Measurements from ENCODE around the gene CHST2.
A peak's percentile ranks its signal among the peaks of the same experiment; 100 is the strongest.

CHST2 gene

DNA sequence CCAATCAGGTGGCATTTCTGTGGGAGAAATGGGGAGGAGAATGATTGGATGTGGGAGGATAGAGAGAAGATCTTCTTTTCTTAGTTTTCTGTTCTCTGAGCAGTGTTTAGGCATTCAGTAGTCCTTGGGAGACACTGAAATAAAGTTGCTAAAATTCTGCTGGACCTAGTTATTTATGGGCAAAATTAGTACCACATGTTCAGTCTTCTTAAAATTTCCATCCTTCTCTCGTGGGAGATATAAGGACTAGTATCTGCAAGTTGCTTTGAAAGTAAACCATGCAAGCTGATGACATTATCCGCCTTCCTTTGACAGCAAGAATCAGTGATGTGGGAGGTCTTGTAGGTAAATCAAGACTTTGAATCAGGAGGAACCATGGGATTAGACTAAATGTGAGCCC lies 19.9 kb upstream of the CHST2 start:
- DNase-seq: no peak

DNA sequence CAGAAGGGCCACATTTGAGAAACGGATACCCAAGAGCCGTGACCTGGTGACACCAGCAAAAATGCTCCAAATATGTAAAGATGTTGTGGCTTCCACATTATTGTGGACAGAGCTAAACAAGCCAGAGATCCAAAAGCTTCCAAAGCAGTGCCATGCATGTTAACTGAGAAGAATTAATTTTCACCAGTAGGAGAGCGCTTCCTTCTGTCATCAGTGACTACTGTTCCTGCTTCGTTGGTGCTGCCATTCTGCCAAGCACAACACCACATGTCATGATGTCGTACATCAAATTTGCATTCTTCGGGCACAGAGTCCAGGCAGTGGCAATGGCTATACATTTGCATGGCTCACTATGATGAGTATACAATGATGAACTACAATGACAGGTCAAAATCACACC lies 19.1 kb upstream of the CHST2 start:
- DNase-seq: no peak

DNA sequence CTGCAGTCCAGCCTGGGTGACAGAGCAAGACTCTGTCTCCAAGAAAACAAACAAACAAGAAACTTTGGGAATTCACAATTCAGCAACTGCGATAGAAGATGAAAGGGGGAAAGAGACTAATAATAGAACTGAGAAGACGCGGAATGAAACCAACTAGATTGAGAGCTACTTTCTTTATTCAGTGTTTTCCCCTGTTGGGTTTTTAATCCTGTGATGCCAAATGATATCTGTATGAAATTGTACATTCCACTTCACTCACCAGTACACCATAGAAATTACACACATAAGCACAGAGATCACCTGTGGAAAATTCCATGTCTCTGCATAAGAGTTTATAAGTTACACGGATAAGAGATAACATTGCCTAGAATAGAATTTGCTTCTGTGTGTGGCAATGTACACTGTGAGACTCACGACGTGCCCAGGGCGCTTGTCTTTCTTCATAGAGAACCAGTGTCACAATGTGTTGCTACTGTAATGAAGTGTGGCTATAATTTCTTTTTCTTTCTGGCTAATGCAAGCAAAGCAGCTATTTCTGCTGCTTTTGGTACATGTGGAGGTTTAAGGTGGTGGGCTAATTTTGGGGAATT lies 17.7 kb upstream of the CHST2 start:
- DNase-seq: no peak

DNA sequence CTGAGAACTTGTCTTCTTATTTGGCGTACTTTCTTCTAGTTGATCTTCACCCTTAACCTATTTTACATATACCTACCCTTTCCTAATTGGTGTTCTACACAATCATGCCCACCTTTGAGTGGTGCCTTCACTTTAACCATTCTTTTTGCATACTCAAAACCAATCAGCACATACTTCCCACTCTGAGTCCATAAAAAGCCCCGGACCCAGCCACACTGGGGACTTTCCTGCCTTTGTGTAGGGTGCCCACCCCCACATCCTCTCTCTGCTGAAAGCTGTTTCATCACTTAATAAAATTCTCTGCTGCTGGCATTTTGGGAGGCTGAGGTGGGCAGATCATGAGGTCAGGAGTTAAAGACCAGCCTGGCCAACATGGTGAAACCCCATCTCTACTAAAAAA lies 15.9 kb upstream of the CHST2 start:
- DNase-seq: no peak

DNA sequence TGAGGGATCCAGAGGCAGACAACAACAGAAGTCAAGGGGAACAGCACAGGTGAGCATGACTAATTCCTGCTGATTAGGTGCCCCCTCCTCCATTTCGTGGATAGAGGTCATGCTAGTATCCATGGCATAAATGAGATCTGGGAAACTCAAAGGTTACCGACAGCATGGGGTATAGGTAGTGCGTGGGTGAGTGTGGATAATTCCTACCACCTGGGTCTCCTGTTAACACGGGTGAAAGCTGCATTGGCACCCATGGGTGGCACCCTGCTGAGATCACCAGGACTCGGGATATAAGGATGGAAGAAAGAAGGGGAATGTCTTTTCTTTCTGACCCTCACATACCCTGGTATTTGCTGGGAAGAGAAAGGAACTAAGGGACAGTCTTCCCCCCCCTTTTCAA lies 14.4 kb upstream of the CHST2 start:
- no peak for DNase-seq

DNA sequence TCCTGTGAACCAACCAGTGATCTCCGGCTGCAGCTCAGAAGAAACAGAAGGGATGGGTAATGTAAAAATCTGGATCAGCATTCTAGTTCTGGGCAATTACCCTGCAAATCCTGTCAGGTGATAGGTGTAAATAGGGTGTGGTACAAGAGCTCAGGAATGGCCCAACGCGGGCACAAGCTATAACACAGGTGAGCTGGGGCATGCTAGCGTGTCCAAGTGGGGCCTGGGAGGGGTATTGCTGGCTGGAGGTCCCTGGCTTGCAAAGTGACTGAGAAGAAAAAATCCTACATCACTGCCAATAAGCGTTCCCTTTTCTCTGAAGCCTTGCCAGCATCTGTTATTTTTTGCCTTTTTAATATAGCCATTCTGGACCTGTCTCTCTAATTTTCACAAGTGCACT lies 9.7 kb upstream of the CHST2 start:
- DNase-seq: peak; percentile 12

DNA sequence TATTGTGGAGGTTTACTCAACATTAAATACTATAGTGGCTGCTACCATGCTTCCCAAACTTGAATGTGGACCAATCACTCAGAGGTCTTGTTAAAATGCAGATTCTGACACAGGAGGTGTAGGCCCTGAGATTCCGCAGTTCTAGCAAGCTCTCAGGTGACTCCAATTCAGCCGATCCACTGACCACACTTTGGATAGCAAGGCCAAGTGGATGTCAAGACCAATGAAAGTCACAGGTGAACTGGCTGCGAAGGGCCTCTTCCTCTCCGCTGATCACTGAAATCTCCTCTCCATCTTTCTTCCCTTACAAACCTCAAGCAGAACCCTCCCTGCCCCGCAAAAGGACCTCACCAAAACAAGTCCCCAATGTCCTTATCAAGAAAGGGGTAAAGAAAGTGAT lies 9.2 kb upstream of the CHST2 start:
- no peak for DNase-seq

DNA sequence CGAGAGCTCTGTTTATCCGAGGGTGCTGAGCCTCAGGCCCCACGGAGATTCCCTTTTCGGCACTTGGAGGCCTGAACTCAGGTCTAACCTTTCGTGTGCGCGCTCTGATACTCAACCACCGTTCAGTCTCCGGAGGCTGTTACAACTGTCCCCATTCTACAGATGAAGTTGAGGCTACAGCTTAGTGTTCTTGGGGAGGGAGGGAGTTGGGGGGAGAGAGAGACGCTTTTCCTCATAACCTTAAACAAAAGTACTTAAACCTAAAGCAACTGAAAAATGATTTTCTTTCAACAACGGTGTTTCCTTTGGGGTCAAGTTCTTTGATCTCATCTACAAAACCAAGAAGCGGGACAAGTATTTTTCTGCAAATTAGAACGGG lies 952 bp upstream of the CHST2 start:
- no peak for DNase-seq

DNA sequence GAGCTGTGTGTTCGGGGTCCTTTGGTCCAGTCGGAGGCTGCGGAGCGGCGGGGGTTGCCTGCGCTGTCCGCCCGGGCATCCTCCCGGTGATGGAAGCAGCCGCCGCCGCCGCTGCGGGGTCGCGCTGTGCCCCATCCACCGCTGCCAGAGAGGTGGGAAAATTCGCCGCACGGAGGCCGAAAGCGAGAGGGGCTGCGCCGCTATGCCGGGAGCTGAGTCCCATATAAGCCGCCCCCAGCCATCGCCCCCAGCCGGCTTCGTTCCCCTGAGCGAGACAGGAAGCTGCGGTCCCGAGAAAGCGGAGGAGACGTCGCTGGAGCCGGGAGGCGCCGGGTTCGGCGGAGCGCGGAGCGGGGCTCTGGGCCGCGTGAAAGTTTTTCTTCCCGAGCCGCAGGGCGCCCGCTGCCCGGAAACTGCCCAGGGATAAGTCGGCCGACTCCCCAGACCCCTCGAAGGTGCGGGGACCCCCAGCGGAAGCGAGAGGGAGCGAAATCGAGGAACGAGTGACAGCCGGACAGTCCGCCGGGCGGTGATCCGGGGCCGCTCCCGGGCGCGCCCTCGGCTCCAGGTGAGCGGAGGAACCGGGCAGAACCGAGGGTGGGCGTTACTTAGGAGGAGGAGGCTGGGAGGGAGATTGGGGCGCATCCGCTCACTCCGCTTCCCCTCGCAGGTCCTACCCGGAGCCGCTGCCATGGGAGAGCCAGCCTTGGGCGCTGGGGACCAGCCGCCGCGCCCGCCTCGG lies 574 bp downstream of the CHST2 start:
- peak; percentile 72 for DNase-seq

DNA sequence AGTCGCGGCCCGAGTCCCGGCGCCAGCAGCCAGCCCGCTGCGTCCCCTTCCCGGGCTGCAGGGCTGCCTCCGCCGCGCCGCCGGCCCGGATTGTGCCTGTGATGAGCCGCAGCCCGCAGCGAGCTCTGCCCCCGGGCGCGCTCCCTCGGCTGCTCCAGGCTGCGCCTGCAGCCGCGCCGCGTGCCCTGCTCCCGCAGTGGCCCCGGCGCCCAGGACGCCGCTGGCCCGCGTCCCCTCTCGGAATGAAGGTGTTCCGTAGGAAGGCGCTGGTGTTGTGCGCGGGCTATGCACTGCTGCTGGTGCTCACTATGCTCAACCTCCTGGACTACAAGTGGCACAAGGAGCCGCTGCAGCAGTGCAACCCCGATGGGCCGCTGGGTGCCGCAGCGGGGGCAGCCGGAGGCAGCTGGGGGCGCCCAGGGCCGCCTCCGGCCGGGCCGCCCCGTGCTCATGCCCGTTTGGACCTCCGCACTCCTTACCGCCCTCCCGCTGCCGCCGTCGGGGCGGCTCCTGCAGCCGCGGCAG lies 1.2 kb downstream of the CHST2 start:
- no peak for DNase-seq

DNA sequence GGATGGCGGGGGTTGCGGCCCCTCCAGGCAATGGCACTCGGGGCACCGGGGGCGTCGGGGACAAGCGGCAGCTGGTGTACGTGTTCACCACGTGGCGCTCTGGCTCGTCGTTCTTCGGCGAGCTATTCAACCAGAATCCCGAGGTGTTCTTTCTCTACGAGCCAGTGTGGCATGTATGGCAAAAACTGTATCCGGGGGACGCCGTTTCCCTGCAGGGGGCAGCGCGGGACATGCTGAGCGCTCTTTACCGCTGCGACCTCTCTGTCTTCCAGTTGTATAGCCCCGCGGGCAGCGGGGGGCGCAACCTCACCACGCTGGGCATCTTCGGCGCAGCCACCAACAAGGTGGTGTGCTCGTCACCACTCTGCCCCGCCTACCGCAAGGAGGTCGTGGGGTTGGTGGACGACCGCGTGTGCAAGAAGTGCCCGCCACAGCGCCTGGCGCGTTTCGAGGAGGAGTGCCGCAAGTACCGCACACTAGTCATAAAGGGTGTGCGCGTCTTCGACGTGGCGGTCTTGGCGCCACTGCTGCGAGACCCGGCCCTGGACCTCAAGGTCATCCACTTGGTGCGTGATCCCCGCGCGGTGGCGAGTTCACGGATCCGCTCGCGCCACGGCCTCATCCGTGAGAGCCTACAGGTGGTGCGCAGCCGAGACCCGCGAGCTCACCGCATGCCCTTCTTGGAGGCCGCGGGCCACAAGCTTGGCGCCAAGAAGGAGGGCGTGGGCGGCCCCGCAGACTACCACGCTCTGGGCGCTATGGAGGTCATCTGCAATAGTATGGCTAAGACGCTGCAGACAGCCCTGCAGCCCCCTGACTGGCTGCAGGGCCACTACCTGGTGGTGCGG lies 1.9 kb downstream of the CHST2 start:
- no peak for DNase-seq

DNA sequence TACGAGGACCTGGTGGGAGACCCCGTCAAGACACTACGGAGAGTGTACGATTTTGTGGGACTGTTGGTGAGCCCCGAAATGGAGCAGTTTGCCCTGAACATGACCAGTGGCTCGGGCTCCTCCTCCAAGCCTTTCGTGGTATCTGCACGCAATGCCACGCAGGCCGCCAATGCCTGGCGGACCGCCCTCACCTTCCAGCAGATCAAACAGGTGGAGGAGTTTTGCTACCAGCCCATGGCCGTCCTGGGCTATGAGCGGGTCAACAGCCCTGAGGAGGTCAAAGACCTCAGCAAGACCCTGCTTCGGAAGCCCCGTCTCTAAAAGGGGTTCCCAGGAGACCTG lies 2.5 kb downstream of the CHST2 start:
- no peak for DNase-seq

DNA sequence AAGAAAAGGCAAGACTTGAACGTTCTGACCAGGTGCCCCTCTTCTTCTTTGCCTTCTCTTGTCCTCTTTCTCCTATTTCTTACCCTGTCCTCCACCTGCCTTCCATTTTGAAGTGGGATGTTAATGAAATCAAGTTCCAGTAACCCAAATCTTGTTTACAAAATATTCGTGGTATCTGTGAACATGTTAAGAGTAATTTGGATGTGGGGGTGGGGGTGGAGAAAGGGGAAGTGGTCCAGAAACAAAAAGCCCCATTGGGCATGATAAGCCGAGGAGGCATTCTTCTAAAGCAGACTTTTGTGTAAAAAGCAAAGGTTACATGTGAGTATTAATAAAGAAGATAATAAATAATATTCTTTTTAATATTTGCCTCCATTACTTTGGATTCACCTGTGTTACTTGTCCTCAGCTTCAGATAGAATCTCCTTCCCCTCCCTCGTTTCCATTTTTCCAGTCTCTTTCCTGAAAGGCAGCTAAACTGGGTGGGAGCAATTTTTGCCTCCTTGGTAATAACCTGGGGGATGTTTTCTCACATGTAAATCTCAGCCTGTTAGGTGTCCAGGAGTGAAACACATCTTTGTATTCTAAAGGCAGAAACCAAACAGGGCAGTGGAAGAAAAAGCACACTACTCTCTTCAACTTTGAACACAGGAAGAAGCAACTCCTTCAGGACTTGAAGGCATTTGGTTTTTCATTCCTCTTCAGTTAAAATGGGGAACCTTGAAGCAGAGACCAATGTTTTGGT lies 3.2 kb downstream of the CHST2 start:
- no peak for DNase-seq

DNA sequence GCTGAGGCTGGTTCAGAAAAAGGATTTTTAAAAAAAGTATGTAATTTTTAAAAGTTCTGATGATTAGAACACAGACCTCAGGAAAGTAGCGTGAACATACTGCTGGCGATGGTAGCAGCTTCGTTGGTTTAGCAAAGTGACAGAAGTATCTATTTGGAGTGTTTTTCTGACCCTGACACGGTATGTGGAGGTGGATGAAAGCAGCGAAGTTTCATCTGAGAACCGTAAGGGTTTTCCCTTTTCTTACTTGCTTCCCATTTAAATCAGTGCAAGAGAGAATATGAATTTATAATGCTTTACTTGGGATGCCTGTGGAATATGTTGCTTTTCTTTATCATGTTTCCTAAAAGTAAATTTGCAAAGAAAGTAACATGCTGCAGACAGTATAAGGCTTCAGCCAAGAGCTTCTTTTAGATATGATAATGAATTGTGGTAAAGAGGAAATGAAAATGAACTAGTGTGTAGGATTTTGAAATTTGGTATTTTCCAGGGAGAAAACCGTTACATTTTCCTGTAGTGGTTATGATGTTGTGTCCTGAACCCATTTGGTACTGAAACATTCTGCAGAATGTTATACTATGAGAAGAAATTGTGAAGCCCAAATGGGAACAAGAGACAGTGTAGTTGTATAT lies 3.9 kb downstream of the CHST2 start:
- DNase-seq: no peak

DNA sequence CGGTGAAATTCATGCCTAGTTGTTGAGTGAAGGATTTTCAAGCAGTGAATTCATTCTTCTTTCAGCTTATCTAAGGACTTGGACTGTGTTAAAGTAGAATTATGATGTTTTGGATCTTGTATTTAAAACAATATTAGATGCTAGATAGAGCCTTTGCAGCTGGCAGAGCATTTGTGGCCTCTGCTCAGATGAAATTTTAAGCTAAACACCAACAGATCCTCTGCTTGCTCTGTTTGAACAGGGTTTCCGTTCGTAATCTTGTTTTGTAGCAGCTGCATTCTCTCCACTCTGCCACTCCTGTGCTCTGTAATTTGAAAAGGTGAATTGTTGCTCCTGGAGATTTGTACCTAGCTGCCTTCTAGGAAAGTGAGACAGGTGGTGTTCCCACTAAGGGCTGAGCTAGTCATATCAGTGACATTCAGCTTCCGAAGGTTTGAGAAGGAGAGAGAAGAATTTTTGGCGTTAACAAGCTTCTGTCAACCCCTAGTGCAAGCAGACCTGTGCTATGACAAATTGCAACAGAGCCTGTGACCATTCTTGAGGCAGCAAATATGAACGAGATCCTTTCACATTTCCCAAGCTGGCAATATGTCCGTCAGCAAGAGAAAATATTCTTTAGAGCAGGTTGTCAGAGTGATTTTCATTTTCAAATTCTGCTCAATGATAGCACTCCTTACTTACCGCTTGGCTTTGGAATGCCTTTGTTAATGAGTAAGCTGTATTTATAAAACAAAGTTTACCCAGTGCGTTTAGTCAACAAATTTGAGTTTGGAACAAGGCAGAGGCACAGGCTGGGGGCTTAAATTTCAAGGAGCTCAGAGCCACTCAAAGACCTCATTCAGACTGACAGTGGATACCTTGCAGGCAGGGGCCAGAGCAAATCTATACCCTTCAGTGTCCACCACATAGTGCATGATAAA lies 5.3 kb downstream of the CHST2 start:
- peak; percentile 76 for DNase-seq

DNA sequence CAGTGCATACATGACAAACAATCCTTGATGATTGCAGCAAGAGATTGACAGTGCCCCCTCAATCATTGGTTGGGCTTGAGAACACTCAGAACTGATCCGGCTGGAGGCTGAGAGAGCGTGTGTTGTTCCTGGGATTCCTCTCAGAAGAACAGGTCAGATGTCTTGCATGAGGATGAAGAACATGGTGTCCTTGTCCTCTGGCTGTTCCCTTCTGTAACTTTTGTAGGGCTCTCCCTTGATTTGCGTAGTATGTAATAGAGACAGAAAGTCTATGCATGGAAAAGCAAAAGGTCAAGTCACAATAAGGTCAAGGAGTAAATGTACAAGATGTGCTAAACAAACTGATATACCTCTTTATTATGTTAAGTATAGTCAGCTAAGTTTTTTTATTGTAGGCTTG lies 8.2 kb downstream of the CHST2 start:
- DNase-seq: no peak

DNA sequence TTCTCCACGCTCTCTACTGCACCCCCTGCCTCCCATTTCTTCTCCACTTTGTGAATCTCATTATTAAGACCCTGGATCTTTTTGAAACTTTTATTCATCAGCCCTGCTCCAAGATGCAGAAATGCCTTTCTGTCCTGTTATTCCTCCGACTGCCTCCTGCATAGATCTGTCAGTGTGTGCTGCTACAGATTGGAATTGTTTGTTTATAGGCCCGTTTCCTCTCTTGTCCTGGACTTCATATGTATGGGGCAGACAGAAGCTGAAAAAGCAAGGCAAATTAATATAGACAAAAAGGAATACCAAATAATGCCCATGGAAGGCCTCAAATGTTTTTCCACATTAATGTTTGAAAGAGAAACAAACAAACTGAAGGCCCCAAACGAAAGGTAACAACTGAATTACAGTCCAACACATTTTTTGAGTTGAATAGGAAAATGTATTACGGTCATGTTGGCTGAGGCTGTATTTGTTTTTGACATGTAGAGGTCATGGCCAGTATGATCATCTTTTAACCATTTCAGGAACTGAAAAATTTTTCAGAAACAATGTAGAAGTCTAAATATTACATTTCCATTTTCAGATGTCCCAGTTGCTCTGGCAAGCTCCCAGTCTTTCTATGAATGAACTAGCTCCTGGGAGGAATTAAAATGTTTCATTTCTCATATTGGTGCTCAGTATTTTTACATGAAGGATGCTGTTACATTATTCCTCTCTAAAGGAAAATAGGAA lies 8.8 kb downstream of the CHST2 start:
- DNase-seq: no peak

DNA sequence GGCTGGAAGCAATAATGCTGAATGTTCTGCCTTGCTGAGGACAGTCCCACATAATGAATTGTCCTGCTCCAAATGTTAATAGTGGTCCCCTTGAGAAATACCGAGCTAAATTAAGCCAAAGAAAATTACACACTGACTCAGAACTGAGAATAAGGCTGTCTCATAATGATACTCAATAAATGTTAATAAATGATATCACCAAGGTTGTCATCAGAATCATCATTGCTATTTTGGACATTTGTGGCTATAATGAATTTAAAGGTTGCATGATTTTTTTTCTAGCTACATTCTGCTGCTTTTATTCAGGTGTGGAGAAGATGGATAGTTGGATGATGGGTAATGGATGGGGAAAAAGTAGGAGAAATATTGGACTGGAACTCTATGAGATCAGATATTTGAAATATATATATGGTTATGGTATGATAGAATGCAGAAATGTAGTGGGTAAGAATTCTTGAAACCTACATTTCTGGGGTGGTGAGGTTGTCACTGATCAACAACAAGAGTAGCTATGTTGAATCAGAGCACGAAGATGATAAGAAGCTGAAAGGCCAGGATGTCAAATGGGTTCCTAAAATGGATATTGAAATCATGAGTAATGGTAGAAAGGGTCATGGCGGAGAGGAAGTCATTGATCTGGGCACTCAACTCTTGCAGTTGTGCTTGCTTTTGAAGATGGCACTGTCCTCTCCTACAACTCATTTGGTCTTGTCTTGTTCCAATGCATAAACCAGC lies 12.8 kb downstream of the CHST2 start:
- no peak for DNase-seq

DNA sequence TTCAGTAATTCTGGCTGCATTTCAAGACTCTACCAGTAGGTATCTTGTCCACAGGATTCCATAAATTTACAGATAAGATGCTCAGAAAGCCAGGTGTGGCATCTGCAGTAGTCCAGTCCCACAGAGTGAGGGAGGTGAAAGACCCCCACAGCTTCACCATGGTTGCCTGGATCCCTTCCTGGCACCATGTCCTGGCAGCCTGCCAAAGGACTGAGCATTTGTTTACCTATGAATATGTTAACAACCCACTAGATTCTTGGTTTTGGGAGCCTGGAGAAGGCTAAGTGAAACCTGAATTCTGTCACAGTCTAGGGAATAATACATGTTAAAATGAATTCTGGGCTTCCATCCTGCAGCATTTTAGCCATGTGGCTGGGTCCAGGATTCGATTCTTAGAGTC lies 14.9 kb downstream of the CHST2 start:
- DNase-seq: peak; percentile 98

DNA sequence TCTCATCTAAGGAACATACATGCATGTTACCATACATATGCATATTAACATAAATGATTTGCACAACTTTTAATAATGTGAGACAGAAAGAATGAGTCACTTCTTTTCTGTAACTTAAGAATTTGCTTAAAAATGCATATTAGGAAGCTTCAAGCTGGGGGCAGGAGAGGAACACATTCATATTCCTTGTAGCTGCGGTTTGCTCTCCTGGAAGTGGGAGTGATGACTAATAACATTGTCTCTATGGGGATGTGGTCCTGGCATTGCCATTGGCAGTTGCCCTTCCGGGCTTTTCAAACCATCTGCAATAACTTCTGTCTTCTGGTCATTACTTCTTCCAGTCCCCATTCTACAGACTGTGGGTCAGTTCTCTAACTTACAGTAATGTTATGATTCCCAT lies 15.6 kb downstream of the CHST2 start:
- no peak for DNase-seq
